Spleen (tissue), 11 donors: ENCODE results near the gene HMG20B. TPM values are rescaled to one million over a fixed set of nuclear protein-coding genes. Genes with fewer than 3 reads are reported as not detected.
"Not testable (repeated sequence)": the region's sequence is repeated elsewhere in the genome, so short reads cannot be mapped to it uniquely, and the experiment has no call there.

Experiments
- DNase-seq: peaks from one replicate; pipeline ENCODE4 v3.0.0-alpha.2; 2020
- H3K27ac ChIP-seq, 8 donors: fragments of 200-600 bp; sonication (generic) in 7 of 8; 1 replicate in 4 of 8; 2 replicates in 4 of 8; pipeline versions ENCODE4 v1.5.0 to v1.8.0; 2016 to 2021; ENCODE audit warnings: inconsistent platforms in 4 of 8, mild to moderate bottlenecking in 4 of 8, moderate library complexity in 1 of 8
- H3K27me3 ChIP-seq, 7 donors: fragments of 200-600 bp; sonication (generic) in 6 of 7; replicated peaks in 1 of 7; 1 replicate in 4 of 7; 2 replicates in 3 of 7; pipeline versions ENCODE4 v1.5.0 to v1.8.0; 2016 to 2021; ENCODE audit warnings: inconsistent platforms in 3 of 7, mild to moderate bottlenecking in 1 of 7
- H3K36me3 ChIP-seq, 6 donors: fragments of 200-600 bp; sonication (generic) in 5 of 6; 1 replicate in 4 of 6; 2 replicates in 2 of 6; pipeline versions ENCODE4 v1.5.0 to v1.8.0; 2016 to 2021; ENCODE audit warnings: inconsistent platforms in 2 of 6
- H3K4me1 ChIP-seq, 6 donors: fragments of 200-600 bp; sonication (generic) in 5 of 6; 1 replicate in 3 of 6; 2 replicates in 3 of 6; pipeline versions ENCODE4 v1.5.0 to v1.8.0; 2016 to 2021; ENCODE audit warnings: inconsistent platforms in 3 of 6
- H3K4me3 ChIP-seq, 8 donors: fragments of 200-600 bp; sonication (generic) in 7 of 8; 1 replicate in 4 of 8; 2 replicates in 4 of 8; pipeline versions ENCODE4 v1.5.0 to v1.8.0; 2016 to 2021; ENCODE audit warnings: inconsistent platforms in 4 of 8, mild to moderate bottlenecking in 4 of 8, moderate library complexity in 2 of 8
- H3K9me3 ChIP-seq, 8 donors: fragments of 200-600 bp; sonication (generic) in 7 of 8; 1 replicate in 4 of 8; 2 replicates in 4 of 8; pipeline versions ENCODE4 v1.5.0 to v1.8.0; 2016 to 2021; ENCODE audit warnings: inconsistent platforms in 4 of 8
- POLR2A ChIP-seq, 3 donors: fragments of 450-650 bp; IDR thresholded peaks; one replicate each; pipeline ENCODE4 v1.5.1; 2017; ENCODE audit warnings: antibody characterized with exemption in 3 of 3, mild to moderate bottlenecking in 1 of 3
- POLR2AphosphoS5 ChIP-seq, 3 donors: sonication (generic); formaldehyde crosslinking; IDR thresholded peaks; one replicate each; pipeline ENCODE4 v1.5.1; 2017; ENCODE audit warnings: antibody characterized with exemption in 3 of 3
- WGBS, 5 donors: extraction: QIAGEN DNeasy Blood & Tissue Kit in 3 of 5; methylation state at CpG; one replicate each; pipeline versions ENCODE4 v1.1.5 to v1.1.7; 2013 to 2018; 5-methylcytosine and 5-hydroxymethylcytosine counted together
- intact Hi-C: fragments of 100-400 bp; cut with DNase I; formaldehyde crosslinking; loops from one replicate; pipeline ENCODE4 v1.15.0; 2023; ENCODE audit warnings: low total_unique reads
- polyA plus RNA-seq, 3 donors: library from polyadenylated mRNA; stranded (reverse); fragments of 200-250 nt; gene quantifications; one replicate each; pipeline ENCODE4 v1.2.1, GENCODE V29; 2013
- total RNA-seq, 7 donors: library from RNA; depleted of rRNA in 3 of 7; stranded (reverse); fragments of >200 nt in 3 of 7; fragmentation: NEBNext Ultra II Directional in 4 of 7; extraction: Animal tissue kit (Norgen Biotek cat#: 25700) in 4 of 7; gene quantifications; one replicate each; pipeline versions ENCODE4 v1.1.0 to v1.2.1, GENCODE V29; 2016 to 2021
- TF ChIP-seq, protein P1 (sequence below), 11 experiments: fragments of 200-600 bp in 7 of 11; fragments of 450-650 bp in 4 of 11; sonication (generic) in 4 of 11; IDR thresholded peaks in 8 of 11; conservative IDR thresholded peaks in 3 of 11; 1 replicate in 7 of 11; 2 replicates in 4 of 11; pipeline versions ENCODE4 v1.4.0 to v1.8.0; 2016 to 2021; ENCODE audit warnings: antibody characterized with exemption in 11 of 11, inconsistent platforms in 4 of 11, mild to moderate bottlenecking in 1 of 11
- donor health status: healthy with polysubstance abuse.
- donor health status: DM: no; HTN: no; CAD: no; lungs with moderate emphysema.
- donor health status: DM: no; HTN: no; CAD: no.
- donor health status: Bipolar disorder and iron deficiency.
- donor health status: healthy.
- donor health status: DM: no; HTN: no; CAD: no.
- donor health status: DM: yes; HTN: yes; CAD: no.

Gene HMG20B
- total and polyA plus RNA-seq, 10 donors = 49.4 to 82.2 (median 65.8) TPM

DNA sequence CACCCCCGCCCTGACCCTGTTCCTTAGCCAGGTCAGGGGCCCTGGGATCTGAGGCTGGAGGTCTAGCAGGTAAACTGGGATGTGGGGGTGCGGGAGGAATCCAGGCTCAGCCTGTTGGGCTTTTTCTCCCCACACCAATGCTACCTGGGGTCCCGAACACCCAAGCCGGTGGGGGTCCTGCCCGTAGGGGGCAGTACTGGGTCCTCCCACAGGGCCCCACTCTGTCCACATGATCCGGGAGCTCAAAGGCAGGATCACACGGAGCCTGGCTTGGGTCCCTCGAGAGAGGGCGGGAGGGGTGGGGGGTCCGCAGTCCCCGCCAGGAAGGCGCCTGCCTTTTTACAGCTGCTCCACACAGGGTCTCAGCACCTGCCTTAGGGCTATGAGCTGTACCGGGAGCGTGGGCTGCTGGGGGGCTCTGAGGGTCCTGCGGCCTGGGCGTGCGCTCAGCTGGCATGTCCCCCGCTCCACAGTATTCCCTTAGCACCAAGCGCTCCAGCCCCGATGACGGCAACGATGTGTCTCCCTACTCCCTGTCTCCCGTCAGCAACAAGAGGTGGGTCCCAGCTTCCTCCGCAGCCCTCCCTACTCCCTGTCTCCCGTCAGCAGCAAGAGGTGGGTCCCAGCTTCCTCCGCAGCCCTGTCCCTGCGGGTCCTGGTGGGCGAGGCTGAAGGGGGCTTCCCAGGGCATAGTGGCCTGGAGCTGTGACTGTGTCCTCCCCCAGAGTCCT is 46.1 kb upstream of the HMG20B start:
- TF ChIP-seq, protein P1, sequence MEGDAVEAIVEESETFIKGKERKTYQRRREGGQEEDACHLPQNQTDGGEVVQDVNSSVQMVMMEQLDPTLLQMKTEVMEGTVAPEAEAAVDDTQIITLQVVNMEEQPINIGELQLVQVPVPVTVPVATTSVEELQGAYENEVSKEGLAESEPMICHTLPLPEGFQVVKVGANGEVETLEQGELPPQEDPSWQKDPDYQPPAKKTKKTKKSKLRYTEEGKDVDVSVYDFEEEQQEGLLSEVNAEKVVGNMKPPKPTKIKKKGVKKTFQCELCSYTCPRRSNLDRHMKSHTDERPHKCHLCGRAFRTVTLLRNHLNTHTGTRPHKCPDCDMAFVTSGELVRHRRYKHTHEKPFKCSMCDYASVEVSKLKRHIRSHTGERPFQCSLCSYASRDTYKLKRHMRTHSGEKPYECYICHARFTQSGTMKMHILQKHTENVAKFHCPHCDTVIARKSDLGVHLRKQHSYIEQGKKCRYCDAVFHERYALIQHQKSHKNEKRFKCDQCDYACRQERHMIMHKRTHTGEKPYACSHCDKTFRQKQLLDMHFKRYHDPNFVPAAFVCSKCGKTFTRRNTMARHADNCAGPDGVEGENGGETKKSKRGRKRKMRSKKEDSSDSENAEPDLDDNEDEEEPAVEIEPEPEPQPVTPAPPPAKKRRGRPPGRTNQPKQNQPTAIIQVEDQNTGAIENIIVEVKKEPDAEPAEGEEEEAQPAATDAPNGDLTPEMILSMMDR (IDR thresholded peaks at IDR 0.05 in 8 of 11, conservative IDR thresholded peaks at IDR 0.05 in 3 of 11) = no peak
- TF ChIP-seq POLR2AphosphoS5 (IDR thresholded peaks at IDR 0.05) (no peak), POLR2A (IDR thresholded peaks at IDR 0.05) (no peak)

GRCh38 chr19:3527238-3527910 is 45.4 kb upstream of the HMG20B start:
- Histone ChIP-seq H3K27me3 (no peaks in the 10 kb centered on the region), H3K36me3 (peaks cover 10 to 84% (median 71%) of the 10 kb centered on the region in 6 donors), H3K4me1 (no peaks in the 10 kb centered on the region), H3K27ac (no peak overlapping the region), H3K4me3 (no peak overlapping the region), H3K9me3 (no peaks in the 10 kb centered on the region)
- WGBS, 5 donors = 94 to 99% (median 96%) methylated on average over 17 to 21 of the region's 21 CpGs
- no peak for TF ChIP-seq POLR2AphosphoS5 (IDR thresholded peaks at IDR 0.05)
- TF ChIP-seq, protein P1 (IDR thresholded peaks at IDR 0.05 in 8 of 11, conservative IDR thresholded peaks at IDR 0.05 in 3 of 11) = no peak
- no peak for TF ChIP-seq POLR2A (IDR thresholded peaks at IDR 0.05)
- intact Hi-C loops = no loop called here
- DNase-seq = no peak

More for the DNA sequence above, 46.1 kb upstream of the HMG20B start:
- H3K4me1 ChIP-seq = no peaks in the 10 kb centered on the region
- WGBS, 5 donors = 92 to 98% (median 94%) methylated on average over 23 to 28 of the region's 28 CpGs
- H3K27me3 ChIP-seq = no peaks in the 10 kb centered on the region
- peaks cover 10 to 84% (median 67%) of the 10 kb centered on the region in 6 donors for H3K36me3 ChIP-seq
- H3K27ac ChIP-seq = no peak overlapping the region
- no peaks in the 10 kb centered on the region for H3K9me3 ChIP-seq
- DNase-seq = no peak
- no peak overlapping the region for H3K4me3 ChIP-seq
- intact Hi-C loops = no loop called here

GRCh38 chr19:3528080-3528479 is 44.7 kb upstream of the HMG20B start:
- 96 to 99% (median 97%) methylated on average over 12 to 14 of the region's 14 CpGs for WGBS, 5 donors
- Histone ChIP-seq H3K27ac (no peak overlapping the region), H3K9me3 (no peaks in the 10 kb centered on the region), H3K27me3 (no peaks in the 10 kb centered on the region), H3K4me1 (no peaks in the 10 kb centered on the region), H3K36me3 (peaks cover 10 to 84% (median 72%) of the 10 kb centered on the region in 6 donors), H3K4me3 (no peak overlapping the region)
- no peak for DNase-seq
- intact Hi-C loops = no loop called here
- TF ChIP-seq, protein P1 (IDR thresholded peaks at IDR 0.05 in 8 of 11, conservative IDR thresholded peaks at IDR 0.05 in 3 of 11) = no peak
- TF ChIP-seq POLR2A (IDR thresholded peaks at IDR 0.05) (no peak), POLR2AphosphoS5 (IDR thresholded peaks at IDR 0.05) (no peak)

- 91 to 99% (median 94%) methylated on average over 20 of the region's 20 CpGs for WGBS, 5 donors
- no peaks in the 10 kb centered on the region for H3K4me1 ChIP-seq
- no peak overlapping the region for H3K4me3 ChIP-seq
- H3K27ac ChIP-seq = no peak overlapping the region
- H3K36me3 ChIP-seq = peaks cover 10 to 84% (median 72%) of the 10 kb centered on the region in 6 donors
- TF ChIP-seq, protein P1 (IDR thresholded peaks at IDR 0.05 in 8 of 11, conservative IDR thresholded peaks at IDR 0.05 in 3 of 11) = no peak
- no peak for TF ChIP-seq POLR2AphosphoS5 (IDR thresholded peaks at IDR 0.05)
- no peak for TF ChIP-seq POLR2A (IDR thresholded peaks at IDR 0.05)
- no peak for DNase-seq
- no peaks in the 10 kb centered on the region for H3K27me3 ChIP-seq
- H3K9me3 ChIP-seq = no peaks in the 10 kb centered on the region
- intact Hi-C loops = no loop called here
These were observed 44.1 kb upstream of the HMG20B start for GRCh38 chr19:3528539-3529211.

DNA sequence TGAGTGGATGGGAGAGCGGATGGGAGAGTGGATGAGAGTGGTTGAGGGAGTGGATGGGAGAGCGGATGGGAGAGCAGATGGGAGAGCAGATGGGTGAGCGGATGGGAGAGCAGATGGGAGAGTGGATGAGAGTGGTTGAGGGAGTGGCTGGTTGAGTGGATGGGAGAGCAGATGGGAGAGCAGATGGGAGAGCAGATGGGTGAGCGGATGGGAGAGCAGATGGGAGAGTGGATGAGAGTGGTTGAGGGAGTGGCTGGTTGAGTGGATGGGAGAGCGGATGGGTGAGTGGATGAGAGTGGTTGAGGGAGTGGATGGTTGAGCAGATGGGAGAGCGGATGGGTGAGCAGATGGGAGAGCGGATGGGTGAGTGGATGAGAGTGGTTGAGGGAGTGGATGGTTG is 43.4 kb upstream of the HMG20B start:
- H3K27ac ChIP-seq, H3K4me1 ChIP-seq, H3K27me3 ChIP-seq, H3K4me3 ChIP-seq, intact Hi-C loops, DNase-seq, H3K9me3 ChIP-seq: not testable (repeated sequence)
- peaks cover 10 to 84% (median 72%) of the 10 kb centered on the region in 6 donors for H3K36me3 ChIP-seq
- WGBS, 5 donors = 94 to 99% (median 99%) methylated on average over 7 of the region's 7 CpGs
